ENCODE measurements around the gene S100A5. TPM values are rescaled to one million over a fixed set of nuclear protein-coding genes. Genes with fewer than 3 reads are reported as not detected.

The S100A5 gene
- total and polyA plus RNA-seq, 2 of the 8 experiments (the other 6 are each of a cell fraction or from before 2014, with no cell fraction given) = not detected

- Histone ChIP-seq H2BK20ac (ENCODE audit: low read length) (no peak overlapping the region), H3K4ac (replicated peaks; ENCODE audit: insufficient read length, low read depth, low read length) (no peak overlapping the region), H3K4me2 (ENCODE audit: insufficient read depth in 1 of 2, low read depth in 2 of 2, low read length in 2 of 2) (no peak overlapping the region), H2BK5ac (ENCODE audit: low read depth, low read length) (no peak overlapping the region), H4K8ac (ENCODE audit: extremely low read depth, insufficient read depth, low read length) (no peak overlapping the region), H2AFZ (ENCODE audit: low read length) (no peak overlapping the region), H4K5ac (ENCODE audit: insufficient read length, low read depth, low read length) (no peak overlapping the region), H3K23me2 (ENCODE audit: low read depth, low read length) (no peaks in the 10 kb centered on the region), H2BK120ac (replicated peaks; ENCODE audit: low read depth, low read length) (no peak overlapping the region), H4K91ac (replicated peaks; ENCODE audit: insufficient read length, low read length) (no peak overlapping the region), H4K20me1 (replicated peaks in 1 of 2; ENCODE audit: control insufficient read depth in 1 of 2, insufficient read depth in 2 of 2, low read length in 2 of 2) (no peaks in the 10 kb centered on the region), H3K79me2 (ENCODE audit: control insufficient read depth in 1 of 2, insufficient read depth in 2 of 2, low read length in 2 of 2) (no peaks in the 10 kb centered on the region), H3K27ac (ENCODE audit: low read depth, low read length) (no peak overlapping the region), H3K9me3 (ENCODE audit: insufficient read depth in 2 of 2, low read depth in 1 of 2, low read length in 1 of 2) (no peaks in the 10 kb centered on the region), H2BK12ac (ENCODE audit: low read depth, low read length) (no peak overlapping the region), H3K4me3 (ENCODE audit: extremely low read depth in 1 of 4, insufficient read depth in 2 of 4, low read depth in 3 of 4, low read length in 4 of 4) (no peak overlapping the region), H3K27me3 (replicated peaks in 1 of 4; ENCODE audit: control insufficient read depth in 3 of 4, extremely low read depth in 1 of 4, insufficient read depth in 3 of 4, low read length in 3 of 4) (no peaks in the 10 kb centered on the region), H3K18ac (ENCODE audit: extremely low read depth, low read length) (no peak overlapping the region), H3K9ac (replicated peaks in 1 of 4; ENCODE audit: extremely low read depth in 1 of 4, low read depth in 3 of 4, low read length in 3 of 4) (no peak overlapping the region), H3K14ac (ENCODE audit: insufficient read length) (no peak overlapping the region), H3K4me1 (replicated peaks in 1 of 4; ENCODE audit: control insufficient read depth in 3 of 4, insufficient read depth in 4 of 4, low read length in 3 of 4) (peaks cover 0 to 2% (median 0%) of the 10 kb centered on the region in 4 experiments; a peak in 3 of 7 replicates), H2BK15ac (ENCODE audit: low read length) (no peak overlapping the region), H3K36me3 (ENCODE audit: control insufficient read depth in 2 of 4, insufficient read depth in 4 of 4, low read length in 3 of 4) (no peaks in the 10 kb centered on the region), H3K56ac (replicated peaks; ENCODE audit: insufficient read length, low read depth, low read length) (no peak overlapping the region), H2AK5ac (ENCODE audit: low read depth, low read length) (no peak overlapping the region), H3K79me1 (ENCODE audit: low read depth, low read length) (no peaks in the 10 kb centered on the region), H3K23ac (ENCODE audit: insufficient read length) (no peak overlapping the region)
- ChIA-PET POLR2A (ENCODE audit: partially characterized antibody) (no interaction called here), CTCF (ENCODE audit: partially characterized antibody) (interaction anchor here (0.7 to 2.2 kb wide), 6 partner anchors 9 to 149 kb away, joined by 3 to 8 read pairs (median 4); partner anchors contain the start of gene S100A13)
- TF ChIP-seq NRF1 (IDR thresholded peaks at IDR 0.05; ENCODE audit: low read depth, low read length) = no peak
- no peak for TF ChIP-seq TAF1 (IDR thresholded peaks at IDR 0.05; ENCODE audit: low read depth, low read length)
- no peak for TF ChIP-seq ASH2L (IDR thresholded peaks at IDR 0.05; ENCODE audit: low read length)
- no peak for TF ChIP-seq GABPA (IDR thresholded peaks at IDR 0.05; ENCODE audit: borderline replicate concordance, insufficient read depth, low read length)
- no peak for TF ChIP-seq RBBP5 (IDR thresholded peaks at IDR 0.05; ENCODE audit: borderline replicate concordance, low read depth, low read length)
- TF ChIP-seq CTBP2 (IDR thresholded peaks at IDR 0.05; ENCODE audit: borderline replicate concordance, insufficient read depth, insufficient read length, low read length) = no peak
- TF ChIP-seq CHD2 (IDR thresholded peaks at IDR 0.05; ENCODE audit: low read length) = no peak
- FAIRE-seq (no peak), DNase-seq (ENCODE audit: low read depth in 1 of 2, low spot score in 2 of 2) (no peak)
- WGBS, 2 experiments (ENCODE audit: extremely low coverage in 1 of 2, insufficient coverage in 1 of 2, insufficient read length in 1 of 2, insufficient replicate concordance in 2 of 2, low coverage in 1 of 2, low lambda C conversion rate in 2 of 2, missing lambda C conversion rate in 1 of 2) = 92% methylated on average over 3 of the region's 3 CpGs; no CpG with 5 or more reads in 1 of the 2 experiments
Observed at GRCh38 chr1:153503766-153504165, 37.0 kb downstream of the S100A5 start.

Data from H1 (cell line).